ENCODE measurements around the gene KIAA1217. TPM values are rescaled to one million over a fixed set of nuclear protein-coding genes. Genes with fewer than 3 reads are reported as not detected.

KIAA1217 gene
- polyA plus RNA-seq, 1 donor, result 41.8 TPM

GRCh38 chr10:24446739-24447138 is 237.8 kb downstream of the KIAA1217 start:
- no peak for DNase-seq

GRCh38 chr10:24448351-24448999 is 239.5 kb downstream of the KIAA1217 start:
- no peak for DNase-seq

GRCh38 chr10:24449321-24449740 is 240.4 kb downstream of the KIAA1217 start:
- peak; percentile 41 for DNase-seq

- no peak for DNase-seq
Measured at GRCh38 chr10:24449769-24450310, 240.9 kb downstream of the KIAA1217 start.

GRCh38 chr10:24451325-24451820 is 242.4 kb downstream of the KIAA1217 start:
- DNase-seq, result no peak

DNA sequence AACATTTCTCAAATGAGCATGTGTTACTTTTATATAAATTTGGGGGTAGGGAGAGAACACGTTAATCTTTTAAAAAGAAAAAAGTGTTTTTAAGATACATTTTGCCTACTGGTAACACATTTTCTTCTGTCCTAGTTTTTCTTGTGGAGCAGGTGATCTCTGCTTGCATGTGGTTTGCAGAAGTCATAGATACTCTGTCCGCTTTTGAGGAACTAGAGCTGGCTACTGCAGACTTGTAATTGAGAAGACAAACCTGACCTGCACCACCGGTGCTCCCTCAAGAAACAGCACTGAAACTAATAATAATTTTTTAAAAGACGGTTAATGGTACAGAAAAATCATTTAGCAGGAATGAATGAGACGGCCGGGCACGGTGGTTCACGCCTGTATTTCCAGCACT is 243.1 kb downstream of the KIAA1217 start:
- DNase-seq, result no peak

DNA sequence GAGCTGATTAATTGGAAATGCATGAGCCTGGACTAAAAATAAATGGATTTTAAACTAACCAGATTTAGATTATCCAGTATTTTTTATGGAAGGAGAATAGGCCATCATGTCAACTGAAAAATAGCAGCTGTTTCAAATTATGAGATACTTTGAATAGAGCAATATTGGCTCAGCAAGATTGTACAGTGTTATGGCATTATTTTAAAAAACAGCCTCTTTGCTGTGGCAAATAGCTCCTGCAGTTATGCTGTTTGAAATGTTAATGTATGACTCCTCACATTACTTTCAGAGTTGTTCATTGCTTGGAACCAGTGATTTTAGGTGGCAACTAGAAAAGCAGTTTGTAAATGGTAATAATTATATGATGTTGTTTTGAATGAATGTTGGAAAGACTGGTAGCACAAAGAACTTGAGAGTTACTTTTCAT is 244.5 kb downstream of the KIAA1217 start:
- DNase-seq, result no peak

DNA sequence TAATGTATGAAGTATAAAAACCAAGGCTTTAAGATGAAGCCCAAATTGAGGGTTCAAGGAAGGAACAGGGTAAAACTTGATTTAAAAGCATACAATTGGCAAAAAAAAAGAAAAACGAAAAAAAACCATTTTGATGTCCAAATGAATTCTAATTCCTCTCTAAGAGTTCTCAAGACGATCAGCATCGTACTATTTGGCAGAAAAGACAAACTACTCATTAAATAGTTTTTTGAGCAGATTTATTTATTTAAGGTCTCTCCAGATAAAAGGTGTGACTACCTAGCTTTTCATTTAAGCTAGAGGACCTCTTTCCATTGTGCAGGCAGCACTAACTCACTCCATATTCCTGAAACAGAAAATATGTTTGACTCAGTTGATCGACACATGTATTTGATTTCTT is 245.0 kb downstream of the KIAA1217 start:
- no peak for DNase-seq

DNA sequence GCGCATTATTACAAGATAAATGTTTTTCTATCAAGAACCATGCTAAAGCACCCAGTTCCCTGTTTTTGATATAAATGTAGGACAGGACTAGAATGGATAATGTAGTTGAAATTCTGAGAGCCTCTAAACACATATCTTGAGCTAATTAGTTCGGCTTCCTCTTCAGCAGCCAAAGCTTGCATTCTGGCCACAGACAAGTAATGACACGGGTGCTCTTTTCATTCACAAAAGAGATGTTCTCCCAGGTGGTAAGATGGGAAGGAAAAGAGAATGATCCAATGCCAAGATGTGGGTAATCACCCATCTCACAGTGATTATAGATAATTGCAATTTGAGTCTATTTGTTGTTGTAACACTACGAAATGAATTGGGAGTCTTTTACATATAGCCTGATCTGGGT is 246.5 kb downstream of the KIAA1217 start:
- no peak for DNase-seq

DNA sequence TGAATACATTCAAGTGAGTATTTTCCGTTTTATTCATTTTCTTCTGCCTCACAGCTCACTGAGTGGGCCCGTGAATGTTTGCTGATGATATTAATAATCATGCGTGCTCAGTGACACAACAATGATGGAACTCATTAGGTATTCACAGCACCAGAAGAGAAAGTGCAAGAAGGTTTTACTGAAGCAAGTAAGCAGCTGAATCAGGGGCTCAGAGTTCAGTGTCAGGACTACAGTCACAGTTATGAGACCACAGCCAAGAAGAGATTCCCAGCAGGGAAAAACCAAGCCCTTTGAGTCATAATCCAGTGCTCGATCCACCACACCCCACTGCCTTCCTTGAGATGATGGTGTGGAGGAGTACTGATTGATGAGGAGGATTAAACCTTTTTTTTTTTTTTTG is 247.4 kb downstream of the KIAA1217 start:
- DNase-seq, result no peak

DNA sequence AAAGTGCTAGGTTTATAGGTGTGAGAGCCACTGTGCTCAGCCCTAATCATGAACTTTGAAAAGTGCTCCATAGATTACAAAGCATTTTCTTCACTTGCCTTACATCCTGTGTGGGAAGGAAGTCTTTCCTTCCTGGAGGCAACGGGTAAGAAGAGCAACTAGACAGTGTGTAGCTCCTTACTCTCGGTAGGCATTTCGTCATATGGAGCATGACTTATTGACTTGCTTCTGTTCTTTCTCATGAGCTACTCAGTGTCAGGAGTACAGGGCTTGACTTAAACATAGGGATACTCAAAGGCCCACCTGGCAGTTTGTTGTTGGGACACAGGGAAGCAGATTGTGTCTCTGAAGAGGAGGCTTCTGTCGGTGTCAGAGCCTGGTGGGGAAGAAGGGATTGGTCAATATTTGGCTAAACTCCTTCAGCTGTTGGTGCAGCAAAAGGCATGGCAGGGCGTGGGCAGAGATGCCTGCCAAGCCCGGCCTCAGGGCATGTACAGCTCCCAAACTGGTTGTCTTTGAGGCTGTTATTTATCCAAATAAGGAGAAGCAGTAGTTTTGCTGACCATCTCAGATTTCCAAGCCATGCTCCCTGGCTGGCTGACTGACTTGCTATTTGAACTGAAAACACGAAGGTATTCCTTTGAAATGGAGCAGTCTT is 248.9 kb downstream of the KIAA1217 start:
- no peak for DNase-seq

DNA sequence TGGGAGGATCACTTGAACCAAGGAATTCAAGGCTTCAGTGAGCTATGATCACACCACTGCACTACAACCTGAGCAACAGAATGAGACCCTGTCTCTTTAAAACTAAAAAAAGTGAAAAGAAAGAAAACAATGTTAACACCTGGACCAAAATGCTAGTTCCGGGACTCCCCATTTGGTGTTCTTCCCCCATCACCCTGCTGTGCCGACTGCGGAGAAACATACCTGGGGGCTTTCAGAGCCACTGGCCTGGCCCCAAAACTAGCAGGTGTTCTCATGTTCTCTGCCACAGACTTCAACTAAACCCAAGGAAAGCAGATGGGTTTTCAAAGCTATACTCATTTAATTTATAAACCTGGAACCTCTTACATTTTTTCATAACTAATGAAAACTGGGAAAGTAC is 250.9 kb downstream of the KIAA1217 start:
- no peak for DNase-seq

DNA sequence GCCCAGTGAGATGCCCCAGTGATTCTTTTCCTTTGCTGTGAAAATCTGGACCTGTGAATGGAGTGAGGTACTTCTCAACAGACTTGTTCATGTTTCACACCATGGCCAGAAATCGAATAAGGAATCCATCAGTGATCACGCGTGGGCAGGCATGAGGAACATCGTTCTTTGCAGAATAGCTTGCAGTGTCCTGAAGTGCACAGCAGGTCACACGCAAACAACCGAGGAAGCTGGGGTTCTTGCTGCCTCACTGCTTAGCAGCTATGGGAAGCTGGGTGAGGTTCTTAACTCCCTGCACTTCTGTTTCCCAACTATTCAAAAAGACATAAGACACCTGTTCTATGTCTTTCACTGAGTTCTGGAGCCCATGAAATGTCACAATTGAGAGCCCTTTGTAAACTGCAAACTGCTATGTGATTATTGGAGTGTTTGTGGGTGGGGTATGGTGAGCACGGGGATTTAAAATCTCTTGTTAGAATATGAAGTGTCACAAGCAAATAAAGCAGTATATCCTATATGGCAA is 253.4 kb downstream of the KIAA1217 start:
- no peak for DNase-seq

DNA sequence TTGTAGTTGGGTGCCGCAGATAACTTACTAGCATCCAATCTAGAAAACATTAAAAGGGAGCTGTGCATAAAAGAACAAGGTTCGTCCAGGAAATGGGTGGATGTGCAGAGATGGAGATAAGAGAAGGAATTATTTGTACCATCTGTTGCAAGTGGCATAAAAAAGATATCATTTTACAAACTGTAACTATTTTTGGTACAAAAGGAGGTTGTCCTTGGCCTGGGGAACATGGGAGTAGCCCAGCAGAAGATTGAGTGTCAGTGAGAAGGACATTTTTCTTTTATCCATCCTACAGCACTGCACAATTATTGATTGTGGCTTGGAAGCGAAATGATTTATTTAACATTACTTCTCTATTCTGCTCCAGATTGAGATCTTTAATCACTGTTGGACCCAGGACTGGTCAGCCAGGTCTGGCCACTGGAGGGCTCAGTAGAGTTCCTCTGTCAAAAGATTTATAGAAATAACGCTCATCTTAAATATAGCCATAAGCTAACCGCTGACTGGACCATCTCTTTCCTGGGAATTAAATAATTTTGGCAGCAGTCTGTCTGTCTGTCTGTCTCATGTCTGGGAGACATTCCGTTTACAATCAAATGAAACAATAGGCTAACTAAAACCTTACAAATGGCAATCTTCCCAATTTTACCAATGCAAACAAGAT is 254.1 kb downstream of the KIAA1217 start:
- no peak for DNase-seq

DNA sequence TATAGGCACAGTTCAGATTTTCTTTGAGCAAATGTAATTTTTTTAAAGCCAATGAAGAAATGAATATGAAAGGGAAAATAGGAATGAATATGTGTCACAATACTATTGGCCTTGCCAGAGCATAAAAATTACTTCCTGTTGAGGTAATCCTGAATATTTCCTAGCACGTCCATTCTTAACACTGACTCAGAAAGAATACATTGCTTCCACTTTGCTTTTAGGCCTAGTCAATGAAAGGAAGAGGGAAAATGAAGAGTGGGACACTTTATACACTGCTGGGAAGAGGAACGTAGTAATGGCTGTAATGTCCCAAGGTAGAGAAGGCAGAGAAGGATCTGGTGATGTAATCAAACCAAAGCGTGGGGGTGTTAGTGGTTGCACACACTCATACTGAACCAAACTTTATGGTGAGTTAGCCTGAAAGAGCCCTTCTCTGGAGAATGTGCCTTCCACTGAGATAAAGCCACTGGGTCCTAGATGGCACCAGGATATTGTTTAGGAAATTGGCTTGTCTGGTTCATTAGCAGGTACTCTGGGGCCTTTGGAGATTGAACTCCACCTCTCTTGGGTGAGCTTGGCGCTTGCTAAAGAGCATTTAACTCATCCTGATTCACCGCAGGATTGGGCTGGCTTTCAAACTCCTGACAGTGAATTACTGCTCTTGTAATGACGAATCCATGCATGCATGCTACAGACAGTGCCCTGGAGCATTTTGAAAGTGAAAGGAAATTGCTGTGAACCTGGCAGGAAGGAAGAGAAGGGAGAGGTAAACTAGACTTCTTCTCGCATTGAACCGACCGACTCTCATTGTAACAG is 254.9 kb downstream of the KIAA1217 start:
- DNase-seq, result no peak

GRCh38 chr10:24465124-24465874 is 256.4 kb downstream of the KIAA1217 start:
- no peak for DNase-seq

- no peak for DNase-seq
Measured at GRCh38 chr10:24465891-24466818, 257.2 kb downstream of the KIAA1217 start.

GRCh38 chr10:24467136-24467535 is 258.2 kb downstream of the KIAA1217 start:
- DNase-seq, result no peak

DNA sequence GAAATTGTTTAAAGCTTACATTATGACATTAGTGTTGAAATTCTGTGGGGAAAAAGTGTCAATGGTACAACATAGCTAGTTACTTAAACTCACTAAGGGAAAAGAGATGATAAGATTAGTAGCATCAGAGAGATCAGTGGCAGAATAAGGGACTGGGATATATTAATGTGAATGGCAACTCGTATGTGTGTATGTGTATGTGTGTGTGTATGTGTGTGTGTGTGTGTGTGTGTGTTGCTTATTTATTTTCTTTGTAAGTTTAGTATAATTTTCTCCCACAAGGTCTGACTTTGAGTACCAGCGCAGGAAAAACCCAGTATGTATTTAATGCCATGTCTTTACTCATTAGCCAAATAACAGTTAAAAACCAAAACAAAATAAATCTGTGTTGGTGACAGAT is 258.7 kb downstream of the KIAA1217 start:
- no peak for DNase-seq

DNA sequence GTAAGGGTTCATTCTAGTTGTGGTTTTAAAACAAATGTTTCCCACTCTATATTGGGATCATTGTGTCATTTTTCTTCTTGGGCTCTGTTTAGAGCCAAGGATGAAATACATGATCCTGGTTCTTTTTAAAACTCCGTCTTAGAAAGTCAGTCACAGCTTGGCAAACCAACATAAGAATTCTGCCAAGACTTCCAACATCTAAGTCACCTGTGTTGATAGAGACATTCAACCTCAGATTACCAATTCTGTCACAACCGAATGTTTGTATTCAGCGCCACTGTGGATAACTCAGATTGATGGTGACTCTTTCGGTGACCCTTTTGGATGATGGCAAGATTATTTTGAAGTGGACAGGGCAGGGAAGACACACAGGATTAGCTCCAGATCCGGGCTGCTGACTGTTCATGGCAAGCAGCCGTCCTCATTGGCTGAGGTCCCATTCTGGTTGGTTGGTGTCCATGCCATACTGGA is 259.4 kb downstream of the KIAA1217 start:
- no peak for DNase-seq

Data from hindlimb muscle (tissue), 1 donor.